SKM-1 treated with dmso at 0.1 percent for 144 hours (cell line): Measurements from ENCODE around the gene ATR.
"Not testable (repeated sequence)": the region's sequence is repeated elsewhere in the genome, so short reads cannot be mapped to it uniquely, and the experiment has no call there.

Experiments used
- DNase-seq: peaks from one replicate; lab custom pipeline; 2025; ENCODE audit not compliant: unreplicated experiment; lab: John Stamatoyannopoulos, UW

Gene ATR

DNA sequence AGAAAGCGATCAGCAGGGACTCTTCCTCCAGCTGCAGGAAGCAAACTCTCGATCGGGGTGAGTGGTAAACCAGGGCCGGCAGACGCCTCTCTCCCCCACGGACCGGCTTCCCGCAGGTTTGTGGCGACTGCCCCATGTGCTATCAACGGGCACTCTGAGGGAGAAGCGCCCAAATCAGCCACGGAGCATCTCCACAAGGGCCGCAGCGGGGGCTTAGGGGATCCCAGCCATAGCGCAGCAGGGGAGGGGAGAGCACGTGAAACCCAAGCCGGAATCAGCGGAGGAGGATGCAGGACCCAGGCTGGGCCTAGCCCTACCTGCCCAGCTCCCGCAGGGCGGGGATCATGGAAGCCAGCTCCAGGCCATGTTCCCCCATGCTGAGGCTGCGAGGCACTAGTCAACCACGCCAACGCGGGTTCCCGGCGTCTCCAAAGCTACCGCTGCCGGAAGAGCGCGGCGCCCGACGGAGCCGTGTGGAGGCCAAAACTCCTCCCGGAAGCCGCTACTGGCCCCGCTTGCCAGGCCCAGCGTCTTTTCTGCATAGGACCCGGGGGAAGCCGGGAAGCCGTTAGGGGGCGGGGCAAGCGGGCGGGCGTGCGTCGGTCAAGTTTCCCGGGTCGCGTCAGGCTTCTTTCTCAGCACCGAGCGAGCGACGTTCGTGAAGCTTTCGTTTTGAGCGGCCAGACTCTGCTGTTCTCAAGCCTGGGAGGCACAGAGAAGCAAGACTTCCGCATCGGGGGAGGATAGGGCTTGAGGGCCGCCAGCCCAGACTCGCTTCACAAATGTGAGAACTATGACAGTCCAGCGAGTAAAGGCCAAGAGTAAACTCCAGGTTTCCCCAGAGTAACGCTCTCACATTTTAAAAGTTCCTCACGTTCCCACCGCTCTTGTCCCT, at the start of gene ATR:
Gene ATR (minus strand): TSS at position 405 of the 895 bp plus-strand sequence. CDS start 29 bp downstream, at position 376.
- peak; percentile 92 for DNase-seq

DNA sequence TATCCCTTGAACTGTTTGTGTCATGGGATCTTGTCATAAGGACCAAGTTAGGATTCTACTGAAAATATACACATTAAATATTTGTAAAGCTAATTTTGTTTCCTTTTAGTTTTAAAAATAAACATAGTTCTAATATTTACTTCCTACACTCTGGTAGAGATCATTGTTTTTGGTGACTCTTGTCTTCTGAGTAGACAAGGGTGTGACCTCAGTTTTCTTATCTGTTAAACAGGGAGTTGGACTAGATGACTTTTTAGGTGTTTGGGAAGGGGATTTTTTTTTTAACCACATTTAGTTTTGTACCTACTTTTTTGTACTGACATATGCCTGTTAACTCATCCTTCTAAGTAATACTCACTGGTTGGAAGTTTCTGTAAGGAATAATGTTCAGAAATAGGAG, 48.4 kb upstream of the ATR start:
- no peak for DNase-seq

DNA sequence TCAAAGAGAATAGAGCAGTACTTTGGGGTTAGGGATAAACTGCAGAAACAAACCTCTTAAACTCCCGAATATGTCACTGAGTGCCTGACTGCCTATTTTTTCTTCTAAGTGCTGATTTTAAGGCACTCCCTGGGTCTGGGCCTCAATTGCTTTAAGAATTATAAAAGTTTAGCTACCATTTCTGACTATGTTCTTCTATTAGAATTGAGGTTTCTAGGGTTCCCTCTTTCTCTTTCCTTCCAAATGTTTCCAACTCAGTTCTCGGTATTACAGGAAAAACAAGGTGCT, 46.6 kb upstream of the ATR start:
- no peak for DNase-seq

DNA sequence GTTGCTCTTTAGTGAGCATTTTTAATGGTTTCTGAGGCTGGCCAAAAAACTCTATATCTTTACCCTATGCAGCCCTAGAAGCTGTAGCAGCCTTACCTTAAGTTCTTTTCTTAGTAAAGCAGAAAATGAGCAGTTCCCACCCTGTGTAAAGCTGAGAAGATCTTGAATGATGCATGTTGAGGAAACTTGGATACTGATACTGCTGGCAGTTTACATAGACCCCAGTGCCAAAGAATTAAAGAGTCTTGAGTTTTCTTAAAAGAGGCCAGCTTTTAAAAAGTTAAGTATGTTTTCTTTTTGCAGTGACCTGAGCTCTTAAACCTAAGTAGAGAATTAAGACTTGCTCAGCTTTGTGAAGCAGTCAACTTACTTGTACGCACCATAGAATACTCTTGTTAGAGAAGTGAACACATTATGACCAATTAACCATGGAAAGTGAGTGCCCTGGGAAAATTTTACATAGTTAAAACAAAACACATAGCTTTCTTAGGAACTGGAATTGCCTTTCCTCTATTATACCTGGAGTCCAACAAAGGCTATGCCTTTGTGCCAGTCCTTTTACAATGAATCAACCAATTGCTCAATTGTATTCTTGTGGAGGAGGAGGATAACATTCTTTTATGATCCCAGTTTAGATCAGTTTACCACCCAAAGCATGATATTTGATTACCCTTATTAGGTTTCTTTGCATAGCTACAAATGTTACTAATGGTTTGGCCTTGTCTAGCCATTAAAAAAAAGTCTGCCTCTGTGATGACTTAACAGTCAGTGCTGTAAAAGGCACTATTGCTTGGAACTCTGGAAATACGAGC, 46.0 kb upstream of the ATR start:
- DNase-seq: no peak

DNA sequence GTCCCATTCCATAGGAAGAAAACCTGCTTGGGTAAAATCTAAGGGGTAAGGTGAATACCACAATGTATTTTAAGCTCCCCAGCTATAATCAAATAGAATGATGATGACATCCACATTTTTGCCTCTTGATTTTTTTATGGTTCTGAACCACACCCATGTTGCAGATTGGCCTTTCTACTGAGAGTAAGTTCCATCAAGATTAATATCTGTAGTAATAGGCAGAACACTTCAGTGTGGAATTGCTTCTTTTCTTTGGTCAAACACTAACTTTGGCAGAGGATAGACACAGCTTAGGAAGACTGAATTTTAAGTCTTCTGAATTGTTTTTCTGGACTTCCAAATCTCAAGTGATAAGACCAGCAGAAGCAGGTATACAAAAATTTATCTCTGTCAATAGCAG, 44.7 kb upstream of the ATR start:
- DNase-seq: no peak

DNA sequence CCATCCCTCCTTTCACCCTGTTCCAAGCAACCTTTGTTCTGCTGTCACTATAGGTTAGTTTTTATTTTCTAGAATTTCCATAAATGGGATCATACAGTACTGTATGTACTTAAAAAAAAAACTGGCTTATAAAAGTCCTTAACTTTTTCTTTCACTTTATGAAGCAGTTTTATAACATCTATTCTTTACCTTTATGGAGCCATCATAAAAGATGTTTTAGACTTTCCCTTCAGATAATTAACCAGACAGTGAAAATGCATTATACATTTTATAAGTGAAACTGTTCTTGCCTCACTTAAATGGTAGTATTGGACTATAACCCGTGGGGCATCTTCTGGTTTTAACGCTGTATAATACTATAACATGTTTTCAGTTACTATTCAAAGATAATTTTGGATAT, 43.9 kb upstream of the ATR start:
- no peak for DNase-seq

DNA sequence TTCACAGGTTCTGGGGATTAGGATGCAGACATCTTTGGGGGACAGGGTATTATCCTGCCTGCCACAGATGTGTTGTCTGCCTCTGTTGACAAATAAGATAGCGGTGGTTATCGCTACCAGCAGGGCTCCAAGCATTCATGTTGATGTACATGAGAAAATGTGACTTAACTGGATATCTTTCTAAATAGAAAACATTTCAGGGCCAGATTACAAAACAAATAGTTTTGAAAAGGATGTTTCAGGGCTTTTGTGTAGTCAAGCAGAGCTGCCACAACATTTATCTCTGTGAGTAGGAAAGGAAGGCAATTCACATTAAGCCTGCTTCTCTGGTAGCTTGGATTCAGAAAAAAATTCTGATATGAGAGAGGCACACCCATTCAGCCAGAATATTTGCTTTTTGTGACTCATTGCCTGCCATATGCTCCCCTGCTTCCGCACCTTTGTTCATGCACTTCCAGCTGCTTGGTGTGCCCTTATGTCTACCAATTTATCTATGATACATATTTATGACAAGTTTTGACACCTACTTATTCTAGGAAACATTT, 40.5 kb upstream of the ATR start:
- DNase-seq: no peak

DNA sequence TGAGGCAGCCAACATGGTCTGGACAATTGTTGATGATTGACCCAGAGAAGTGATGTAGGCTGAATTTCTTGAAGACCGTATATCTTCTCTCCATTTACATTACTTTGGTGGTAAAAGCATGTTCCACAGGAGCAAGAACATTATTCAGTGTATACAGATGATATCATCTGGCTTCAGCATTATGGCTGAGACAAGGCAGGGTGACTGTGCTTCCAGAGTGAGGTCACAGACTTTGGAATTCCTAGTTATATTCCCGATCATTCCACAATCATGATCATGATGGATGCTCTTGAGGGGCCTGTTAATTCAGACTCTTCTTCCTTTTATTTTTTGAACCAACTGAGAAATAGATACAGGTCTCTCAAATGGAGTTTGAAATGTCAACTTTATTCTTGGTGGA, 36.6 kb upstream of the ATR start:
- DNase-seq: no peak

DNA sequence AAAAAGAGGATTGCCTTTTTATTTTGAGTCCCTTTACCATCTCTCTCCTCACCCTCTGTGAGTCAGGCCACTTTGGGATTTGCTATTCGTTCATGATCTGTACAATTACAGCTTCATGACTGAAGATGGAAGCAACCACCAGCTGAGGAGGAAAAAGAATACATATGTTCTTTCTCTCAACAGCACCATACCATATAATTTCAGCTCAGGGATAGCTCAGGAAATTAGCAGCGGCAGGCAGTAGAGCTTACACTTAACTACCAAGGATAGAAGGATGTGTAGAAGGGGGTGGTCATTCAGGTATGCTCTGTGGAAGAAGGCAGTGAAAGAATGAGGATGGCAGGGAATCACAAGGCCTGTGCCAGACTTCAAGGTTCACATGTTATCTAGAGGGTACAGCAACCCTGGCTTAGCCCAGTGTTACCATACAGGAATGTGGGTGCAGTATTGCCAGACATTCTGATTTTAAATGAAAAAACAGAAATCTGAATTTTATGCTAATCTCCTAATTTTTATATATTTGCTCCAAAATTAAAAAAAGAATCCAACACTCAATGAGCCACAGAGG, 35.6 kb upstream of the ATR start:
- DNase-seq: no peak

DNA sequence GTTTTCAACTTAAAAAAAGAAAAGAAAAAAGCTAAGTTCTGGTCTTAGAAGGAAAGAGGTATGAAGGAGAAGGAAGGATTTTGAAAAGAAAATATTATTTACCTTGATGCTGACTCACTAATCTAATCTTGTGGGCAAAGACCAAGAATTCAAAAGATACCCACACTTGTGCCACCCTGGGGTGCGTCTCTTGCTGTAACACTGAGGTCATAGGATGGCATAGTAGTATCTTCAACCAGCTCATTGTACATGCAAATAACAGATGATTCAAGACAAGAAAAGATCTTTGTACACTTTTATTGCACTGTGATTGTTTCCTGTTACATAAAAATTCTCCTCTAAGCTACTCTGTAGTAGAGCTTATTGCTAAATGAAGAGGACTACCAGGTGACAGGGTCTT, 35.0 kb upstream of the ATR start:
- DNase-seq: no peak

DNA sequence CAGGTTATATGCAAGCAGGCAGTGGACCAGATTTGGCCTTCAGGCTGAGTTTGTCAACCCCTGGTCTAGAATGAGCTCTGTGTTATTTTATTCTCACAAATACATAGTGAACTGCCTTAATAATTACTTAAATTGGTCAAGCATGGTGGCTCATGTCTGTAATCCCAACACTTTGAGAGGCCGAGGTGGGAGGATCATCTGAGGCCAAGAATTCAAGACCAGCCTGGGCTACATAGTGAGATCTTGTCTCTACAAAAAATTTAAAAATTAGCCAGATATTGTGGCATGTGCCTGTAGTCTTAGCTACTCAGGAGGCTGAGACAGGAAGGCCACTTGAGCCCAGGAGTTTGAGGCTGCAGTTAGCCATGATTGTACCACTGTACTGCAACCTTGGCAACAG, 32.7 kb upstream of the ATR start:
- no peak for DNase-seq

DNA sequence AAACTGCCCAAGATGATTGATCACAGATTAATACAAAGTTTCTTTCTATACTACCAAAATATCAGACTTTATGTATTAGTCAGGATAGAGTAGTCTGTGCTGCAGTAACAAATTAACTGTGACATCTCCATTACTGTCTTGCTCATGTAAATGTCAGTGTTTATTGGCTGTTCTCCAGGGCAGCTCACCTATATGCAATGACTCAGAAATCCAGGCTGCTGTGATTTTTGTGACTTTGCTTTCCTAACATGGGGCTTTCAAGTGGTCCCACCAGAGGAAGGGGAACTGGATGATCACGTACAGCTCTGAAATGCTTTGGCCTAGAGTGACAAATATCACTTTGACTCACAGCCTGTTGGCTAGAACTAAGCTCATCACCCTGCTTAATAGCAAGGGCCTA, 30.6 kb upstream of the ATR start:
- DNase-seq: no peak

DNA sequence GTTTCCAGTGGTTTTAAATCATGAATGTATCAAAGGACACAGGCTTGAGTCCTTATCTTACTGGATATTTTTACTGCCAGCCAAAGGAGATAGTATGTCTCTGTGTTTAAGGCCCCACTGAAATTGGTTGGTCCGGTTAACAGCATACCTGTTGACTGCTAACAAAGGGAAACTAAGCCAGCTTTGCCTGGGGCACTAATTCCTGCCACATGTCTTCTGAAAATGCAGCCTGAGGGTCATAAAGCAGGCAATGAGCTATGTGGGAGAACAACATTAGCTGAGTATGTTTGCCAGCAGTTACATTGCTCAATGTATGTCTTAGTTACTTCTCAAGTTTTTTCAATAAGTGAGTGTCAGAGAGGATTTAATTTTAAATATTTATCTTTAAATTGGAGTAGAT, 30.1 kb upstream of the ATR start:
- no peak for DNase-seq

DNA sequence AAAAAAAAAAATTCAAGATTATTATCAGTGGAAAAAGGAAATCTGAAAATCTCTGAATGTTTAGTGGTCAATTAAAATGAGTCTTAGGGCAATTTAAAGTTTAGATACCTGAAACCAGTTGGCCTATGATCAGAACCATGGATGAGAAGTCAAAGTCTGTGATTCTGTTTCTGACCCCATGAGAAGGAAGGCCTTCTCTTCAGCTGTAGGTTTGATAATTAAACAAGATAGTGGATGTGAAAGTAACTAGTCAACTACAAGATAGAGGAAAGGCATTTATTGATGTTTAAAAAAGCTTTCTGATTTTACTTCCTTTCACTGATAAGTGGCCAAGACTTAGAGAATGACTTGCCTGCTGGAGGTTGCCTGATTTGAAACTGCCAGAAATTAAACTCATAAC, 26.4 kb upstream of the ATR start:
- DNase-seq: no peak

DNA sequence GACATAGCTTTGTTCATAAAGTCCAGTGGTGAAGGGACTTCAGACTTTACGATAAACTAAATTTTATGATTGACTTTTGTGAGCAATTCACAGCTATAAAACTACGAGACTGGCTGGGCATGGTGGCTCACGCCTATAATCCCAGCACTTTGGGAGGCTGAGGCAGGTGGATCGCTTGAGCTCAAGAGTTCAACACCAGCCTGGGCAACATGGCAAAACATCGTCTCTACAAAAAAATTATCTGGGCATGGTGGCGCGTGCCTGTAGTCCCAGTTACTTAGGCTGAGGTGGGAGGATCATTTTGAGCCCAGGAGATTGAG, 24.8 kb upstream of the ATR start:
- DNase-seq: not testable (repeated sequence)

DNA sequence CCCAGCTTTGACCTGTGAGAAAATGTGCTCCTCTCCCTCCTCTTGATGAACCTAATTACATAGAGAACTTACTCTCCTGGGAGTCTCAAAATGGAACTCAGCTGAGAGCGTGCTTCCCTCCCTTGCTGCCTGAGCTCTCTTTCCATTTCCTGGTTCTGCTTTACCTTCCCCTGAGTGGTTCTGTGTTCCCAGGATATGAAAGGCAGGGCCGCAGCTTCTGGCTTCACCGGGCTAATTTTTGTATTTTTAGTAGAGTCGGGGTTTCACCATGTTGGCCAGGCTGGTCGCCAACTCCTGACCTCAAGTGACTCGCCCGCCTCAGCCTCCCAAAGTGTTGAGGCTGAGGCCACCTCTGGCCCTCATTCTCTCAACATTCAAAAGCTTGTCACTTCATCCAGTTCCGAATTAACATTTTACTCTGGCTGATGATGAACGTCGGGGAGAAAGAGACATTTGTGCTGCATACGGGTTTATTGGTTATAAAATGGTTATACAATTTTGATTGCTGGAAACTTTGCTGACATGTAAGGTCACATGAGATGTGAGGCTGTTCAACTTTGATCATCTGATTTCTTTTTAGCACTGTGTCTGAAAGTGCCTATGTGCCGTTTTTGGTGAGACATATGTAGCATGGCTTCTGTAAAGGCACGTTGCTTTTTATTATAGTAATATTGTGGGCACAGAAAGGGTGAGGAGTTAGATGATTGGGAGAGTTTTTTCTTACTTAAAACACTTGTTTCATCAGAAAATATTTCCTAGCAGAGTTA, 24.3 kb upstream of the ATR start:
- DNase-seq: no peak

DNA sequence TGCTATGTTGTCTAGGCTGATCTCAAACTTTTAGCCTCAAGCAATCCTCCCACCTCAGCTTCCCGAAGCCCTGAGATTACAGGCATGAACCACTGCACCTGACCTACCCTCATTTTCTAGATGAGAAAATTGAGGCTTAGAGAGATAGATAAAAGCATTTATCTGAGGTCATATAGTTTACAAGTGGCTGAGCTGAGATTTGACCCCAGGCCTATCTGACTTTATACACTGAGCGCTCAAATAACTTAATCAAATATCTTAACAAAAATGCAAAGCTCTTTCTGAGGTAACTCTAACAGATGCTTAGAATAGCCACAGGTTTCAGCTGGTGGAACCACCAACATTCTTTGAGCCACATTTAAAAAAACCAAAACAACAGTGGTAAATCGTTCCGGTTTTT, 23.2 kb upstream of the ATR start:
- DNase-seq: no peak

DNA sequence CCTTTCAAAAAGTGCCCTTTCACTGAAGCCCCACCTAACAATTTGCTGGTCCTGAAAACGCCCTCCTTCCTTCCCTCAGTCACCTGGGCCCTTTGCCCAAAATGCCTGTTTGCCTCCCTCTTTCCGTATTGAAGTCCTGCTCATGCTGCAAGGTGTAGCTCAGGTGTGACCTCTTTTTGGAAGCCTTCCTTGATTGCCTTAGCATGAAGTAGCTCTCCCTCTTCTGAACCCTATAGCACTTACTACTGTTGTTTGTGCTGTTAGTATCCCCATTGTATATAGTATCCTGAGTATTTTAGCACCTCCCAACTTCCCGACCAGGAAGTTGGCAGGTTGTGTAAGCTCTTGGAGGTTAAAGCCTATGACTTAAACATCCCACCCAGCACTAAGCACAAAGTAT, 19.4 kb upstream of the ATR start:
- DNase-seq: no peak

DNA sequence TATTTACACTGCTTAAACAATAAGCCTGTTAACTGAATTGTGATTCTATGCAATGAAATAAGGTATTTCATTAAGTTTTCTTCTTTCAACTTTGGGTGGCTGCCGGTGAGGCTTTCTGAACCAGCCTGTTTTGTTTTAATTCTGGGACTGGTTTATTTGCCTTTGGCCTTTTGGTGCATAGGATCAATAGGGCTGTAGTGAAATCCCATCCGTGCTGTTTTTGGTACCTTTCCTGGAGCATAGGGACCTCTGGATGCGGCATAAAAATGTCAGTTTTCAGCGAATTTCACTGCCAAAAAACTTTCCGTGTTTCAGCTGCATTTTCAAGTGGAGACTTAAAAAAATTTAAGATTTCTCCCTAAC, 18.2 kb upstream of the ATR start:
- DNase-seq: no peak

DNA sequence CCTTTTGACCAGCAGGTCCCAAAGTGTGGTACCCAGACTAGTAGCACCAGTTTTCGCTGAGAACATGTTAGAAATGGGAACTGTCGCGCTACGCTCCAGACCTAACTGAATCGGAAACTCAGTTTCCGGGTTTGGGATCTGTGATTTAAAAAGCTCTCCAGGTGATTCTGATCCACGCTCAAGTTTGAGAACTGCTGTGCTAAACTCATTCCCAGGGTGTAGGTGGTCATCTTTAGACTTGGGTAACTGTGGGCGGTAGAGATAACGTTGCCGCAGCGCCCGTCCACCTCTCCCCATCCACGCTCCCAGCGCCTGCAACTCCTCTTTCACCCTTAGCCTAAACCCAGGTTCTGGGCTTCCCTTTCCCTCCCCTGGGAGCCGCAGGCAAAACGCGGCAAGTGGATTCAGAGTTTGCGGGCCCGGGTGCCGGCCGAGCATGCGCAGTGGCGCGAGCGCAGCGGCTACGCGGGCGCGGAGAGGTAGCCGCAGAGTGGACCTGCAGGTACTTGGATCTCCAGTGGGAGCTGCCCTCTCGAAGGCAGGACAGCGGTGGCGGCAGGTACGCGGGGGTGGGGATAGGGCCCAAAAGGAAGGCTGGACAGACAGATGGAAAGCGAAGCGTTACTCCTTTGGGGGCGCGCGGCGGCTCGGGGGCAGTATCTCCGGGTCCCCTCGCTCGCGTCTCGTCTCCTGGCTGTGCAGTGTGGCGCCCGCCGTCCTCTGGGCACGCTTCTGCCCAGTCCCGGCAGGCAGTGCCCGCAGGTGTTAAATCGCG, 17.6 kb upstream of the ATR start, which contains the start of gene PLS1:
Gene PLS1 (plus strand): TSS at position 443 of the 775 bp plus-strand sequence. CDS start 67,845 bp downstream, outside the sequence.
- DNase-seq: peak; percentile 86

DNA sequence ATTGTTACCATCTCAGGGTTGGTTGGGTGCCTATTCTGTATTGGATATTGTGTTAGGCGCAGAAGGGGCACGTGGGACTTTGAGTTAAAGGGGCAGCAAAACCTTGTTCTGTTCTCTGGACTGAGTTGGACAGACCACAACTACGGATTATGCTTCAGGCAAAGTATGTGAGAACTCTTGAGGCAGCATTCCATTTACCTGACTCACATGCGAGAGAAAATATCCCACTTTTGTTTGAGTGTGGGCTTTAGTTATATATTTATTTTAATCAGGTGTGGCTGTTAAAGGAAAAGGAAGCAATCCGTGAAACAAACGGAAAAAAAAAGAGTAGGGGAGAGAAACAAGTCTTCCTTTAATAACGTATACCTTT, 17.0 kb upstream of the ATR start:
- DNase-seq: no peak
